ENCODE measurements around the gene ENPEP.
"Not testable (repeated sequence)": the region's sequence is repeated elsewhere in the genome, so short reads cannot be mapped to it uniquely, and the experiment has no call there.

The ENPEP gene

DNA sequence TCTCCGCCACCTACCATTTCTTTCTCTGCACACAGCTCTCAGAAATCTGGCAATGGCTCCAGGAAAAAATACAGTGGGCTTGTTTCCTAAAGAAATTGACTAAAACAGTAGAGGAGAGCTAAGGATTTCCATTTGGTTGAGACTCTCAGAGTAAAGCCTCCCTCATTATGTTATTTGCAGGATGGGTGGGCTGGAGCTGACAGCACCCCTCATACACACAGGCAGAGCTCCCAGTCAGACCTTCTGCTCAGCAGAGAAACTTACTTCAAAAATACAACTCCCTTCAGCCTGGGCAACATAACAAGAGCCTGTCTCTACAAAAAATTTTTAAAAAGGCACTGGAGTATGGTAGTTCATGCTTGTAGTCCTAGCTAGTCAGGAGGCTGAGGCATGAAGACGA, 44.9 kb downstream of the ENPEP start:
- DNase-seq = no peak

DNA sequence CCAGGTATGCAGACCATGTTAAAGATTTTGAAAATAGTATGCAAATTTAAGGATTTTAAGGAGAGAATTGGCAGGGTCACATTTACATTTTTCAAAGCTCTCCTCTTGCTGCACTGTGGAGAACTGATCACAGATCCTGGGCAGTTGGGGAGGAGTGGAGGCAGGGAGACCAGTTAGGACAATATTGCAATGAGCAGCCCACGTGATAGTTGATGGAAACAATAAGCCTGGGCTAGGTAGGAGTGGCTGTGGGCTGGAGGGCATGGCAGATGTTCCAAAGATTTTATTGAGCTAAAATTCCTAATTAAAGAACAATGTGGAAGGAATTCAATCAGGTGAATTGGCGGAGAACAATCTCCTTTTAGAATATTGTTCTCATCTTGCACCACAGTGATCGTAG, 50.6 kb downstream of the ENPEP start:
- DNase-seq = no peak

GRCh38 chr4:110527156-110527555, 51.2 kb downstream of the ENPEP start:
- no peak for DNase-seq

DNA sequence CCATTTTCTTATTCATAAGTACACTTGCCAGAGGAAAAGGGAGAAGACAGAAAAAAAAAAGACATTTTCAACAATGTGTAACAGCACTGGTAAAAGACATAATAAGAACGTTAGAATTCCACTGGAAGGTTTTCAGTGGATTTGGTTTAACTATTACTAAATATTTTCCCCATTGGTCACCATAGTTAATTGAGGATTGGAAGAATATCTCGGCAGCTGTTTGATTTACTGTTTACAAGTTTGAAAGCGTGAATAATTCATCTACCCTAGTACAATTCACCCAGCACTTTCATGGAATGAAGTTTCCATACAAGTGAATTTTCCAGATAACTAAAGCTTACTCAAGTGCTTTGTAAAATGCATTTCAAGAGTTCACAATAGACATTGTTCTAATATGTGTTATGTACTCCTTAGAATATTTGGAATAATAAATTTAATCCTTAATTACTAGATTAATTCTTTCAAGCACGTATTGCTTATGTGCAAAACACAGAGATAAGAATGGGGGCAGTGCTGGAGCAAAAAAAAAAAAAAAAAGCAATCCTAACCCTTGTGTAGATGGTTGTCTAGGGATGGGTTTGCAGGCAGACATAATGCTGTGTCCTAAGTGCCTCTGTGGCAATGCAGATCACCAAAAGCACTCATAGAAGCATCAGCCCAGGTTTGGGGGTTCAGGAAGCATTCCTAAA, 57.1 kb downstream of the ENPEP start:
- DNase-seq = no peak

DNA sequence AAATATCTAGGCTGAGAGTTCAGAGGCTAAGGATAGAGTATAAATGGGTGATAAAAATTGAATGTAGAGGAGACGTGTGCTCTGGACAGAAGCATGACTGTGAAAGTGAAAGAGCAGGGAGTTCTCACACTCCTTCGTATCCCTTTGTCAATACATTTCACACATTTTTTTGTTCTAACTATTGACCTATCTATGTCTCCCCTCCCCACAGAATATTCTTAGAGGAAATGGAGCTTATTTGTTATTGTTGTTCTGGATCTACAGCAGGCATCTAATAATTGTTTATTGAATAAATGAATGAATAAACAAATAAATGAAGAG, 57.6 kb downstream of the ENPEP start:
- no peak for DNase-seq

DNA sequence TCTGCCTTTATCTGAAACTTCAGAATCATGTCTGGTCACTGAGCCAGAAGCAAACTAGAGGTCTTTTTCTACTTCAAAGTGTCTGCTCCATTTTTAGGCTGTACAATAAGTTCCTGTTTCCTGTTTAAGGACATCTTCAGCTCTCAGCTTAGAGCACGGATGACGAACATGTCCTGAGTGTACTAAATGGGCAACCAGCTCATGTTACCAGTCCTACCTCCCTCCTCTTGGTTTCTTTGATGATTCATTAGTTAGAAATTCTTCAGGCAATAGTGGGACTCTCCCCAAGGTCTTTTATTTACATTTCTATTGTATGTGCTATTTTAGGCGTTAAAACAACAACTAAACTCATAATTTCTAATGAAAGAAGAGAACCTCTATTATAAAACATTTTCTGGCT, 58.0 kb downstream of the ENPEP start:
- peak; percentile 6 for DNase-seq

- DNase-seq = no peak
Observed at GRCh38 chr4:110540581-110540980, 64.6 kb downstream of the ENPEP start.

DNA sequence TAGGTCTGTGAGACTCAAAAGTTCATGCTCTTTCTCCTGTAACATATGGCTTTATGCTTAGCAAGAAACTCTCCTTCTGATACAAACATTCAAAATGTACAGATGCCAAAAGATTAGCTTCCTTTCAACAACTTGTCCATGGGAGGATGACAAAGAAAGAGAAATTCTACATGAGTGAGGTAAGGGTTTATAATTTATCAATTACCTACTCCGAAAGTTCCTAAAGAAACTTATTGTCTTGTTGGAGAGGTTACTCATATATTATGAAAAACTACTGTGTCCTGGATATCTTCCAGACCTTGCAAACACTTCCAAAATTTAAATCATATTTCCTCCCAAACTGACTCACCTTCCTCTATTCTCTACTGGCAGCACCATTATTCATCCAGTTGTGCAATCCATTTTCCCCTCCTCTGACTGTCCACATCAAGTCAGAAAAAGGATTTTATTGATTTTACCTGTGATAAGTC, 65.1 kb downstream of the ENPEP start:
- no peak for DNase-seq

- no peak for DNase-seq
Observed at GRCh38 chr4:110543577-110543976, 67.6 kb downstream of the ENPEP start.

GRCh38 chr4:110544594-110544993, 68.6 kb downstream of the ENPEP start:
- no peak for DNase-seq

DNA sequence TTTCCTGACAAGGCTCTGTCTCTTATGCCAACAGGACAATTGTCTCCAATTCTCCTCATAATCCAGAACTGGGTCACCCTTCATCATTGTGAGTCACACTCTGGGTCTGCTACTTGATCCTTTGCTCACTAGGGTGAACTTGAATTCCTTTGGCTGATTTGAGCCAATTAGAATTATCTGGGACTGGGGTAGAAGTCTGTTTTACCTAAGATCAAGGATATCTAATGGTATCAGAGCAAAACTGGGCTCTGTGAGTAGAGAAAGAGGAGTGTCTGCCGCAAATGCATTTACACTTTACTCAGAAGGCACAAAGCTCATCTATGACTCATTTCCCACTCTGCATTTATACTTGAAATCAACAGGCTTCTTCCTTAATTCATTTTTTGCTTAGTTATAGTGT, 74.3 kb downstream of the ENPEP start:
- no peak for DNase-seq

GRCh38 chr4:110553197-110553596, 77.2 kb downstream of the ENPEP start:
- no peak for DNase-seq

- DNase-seq = no peak
Observed at GRCh38 chr4:110567214-110567613, 91.3 kb downstream of the ENPEP start.

DNA sequence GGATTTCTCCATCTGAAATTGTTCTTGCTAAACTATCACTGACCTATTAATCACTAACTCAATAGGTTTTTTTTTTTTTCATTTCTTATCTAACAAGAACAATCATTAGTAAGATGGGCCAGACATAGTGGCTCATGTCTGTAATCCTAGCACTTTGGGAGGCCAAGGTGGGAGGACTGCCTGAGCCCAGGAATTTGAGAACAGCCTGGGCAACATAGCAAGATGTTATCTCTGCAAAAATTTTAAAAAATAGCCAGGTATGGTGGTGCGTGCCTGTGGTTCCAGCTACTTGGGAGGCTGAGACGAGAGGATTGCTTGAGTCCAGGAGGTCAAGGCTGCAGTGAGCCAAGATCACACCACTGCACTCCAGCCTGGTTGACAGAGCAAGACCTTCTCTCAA, 100.7 kb downstream of the ENPEP start:
- not testable (repeated sequence) for DNase-seq

GRCh38 chr4:110586131-110586850, 110.3 kb downstream of the ENPEP start:
- no peak for DNase-seq

- no peak for DNase-seq
Observed at GRCh38 chr4:110587666-110588285, 111.8 kb downstream of the ENPEP start.

DNA sequence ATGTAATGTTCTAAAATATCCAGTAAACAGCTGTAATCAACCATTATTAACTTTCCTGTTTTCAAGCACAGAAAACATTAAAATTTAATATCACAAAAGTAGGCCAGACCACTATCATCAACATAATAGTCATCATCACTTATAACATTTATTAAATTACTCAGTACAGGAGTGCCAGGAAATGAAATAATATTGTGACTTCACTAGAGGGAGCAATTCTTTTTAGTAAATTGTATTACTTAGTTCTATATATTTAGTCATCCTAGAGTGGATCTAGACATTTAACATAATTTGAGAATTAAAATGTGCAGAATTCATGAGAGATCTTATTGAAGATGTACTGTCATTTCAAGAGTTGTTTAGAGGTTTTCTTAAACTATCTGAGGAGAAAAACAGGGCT, 113.3 kb downstream of the ENPEP start:
- no peak for DNase-seq

DNA sequence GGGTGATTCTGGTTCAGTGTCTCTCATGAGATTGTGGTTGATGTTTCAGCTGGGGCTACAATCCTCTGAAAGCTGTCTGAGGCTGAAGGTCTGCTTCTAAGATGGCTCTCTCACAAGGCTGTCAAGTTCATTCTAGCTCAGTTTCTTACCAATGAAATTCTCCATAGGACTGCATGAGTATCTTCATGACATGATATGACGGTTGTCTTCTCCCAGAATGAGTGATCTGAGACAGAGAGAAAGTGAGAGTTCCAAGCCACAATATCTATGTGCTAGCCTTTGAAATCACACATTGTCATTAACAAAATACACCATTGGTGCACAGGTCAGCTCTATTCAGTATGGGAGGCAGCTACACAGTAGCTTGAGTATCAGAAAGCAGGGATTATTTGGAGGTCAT, 119.6 kb downstream of the ENPEP start:
- DNase-seq = no peak

DNA sequence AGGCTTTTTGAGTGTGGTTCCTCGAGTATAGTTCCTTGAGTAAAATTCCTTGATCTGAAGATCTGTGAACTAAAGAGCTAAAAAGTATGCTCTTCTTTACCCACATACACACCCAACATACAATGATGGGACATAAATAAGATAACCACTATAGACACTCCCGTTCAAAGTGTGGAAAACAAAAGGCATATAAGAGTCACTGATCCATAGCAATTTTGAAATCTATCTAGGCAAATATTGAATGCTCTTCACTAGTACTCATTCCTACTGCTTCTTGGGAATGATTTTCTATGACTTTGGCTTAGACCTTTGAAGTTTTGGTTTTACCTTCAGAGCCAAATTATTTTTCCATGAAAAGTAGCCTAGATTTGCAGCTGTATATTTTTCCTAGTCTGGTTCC, 120.5 kb downstream of the ENPEP start:
- no peak for DNase-seq

GRCh38 chr4:110597582-110597981, 121.6 kb downstream of the ENPEP start:
- no peak for DNase-seq

GRCh38 chr4:110602061-110602460, 126.1 kb downstream of the ENPEP start:
- DNase-seq = no peak

GRCh38 chr4:110605077-110605476, 129.1 kb downstream of the ENPEP start:
- no peak for DNase-seq

- no peak for DNase-seq
Observed at GRCh38 chr4:110609044-110609750, 133.2 kb downstream of the ENPEP start.

GRCh38 chr4:110610620-110610939, 134.6 kb downstream of the ENPEP start:
- DNase-seq = no peak
